SK-N-SH treated with all-trans-retinoic acid at 6 μM for 48 hours (cell line): ENCODE measurements around the gene ICAM5.

Experiments used
- ATAC-seq: fragments of 200-7000 bp; cut with Tn5 transposase; 3 replicates; pipeline ENCODE4 v1.9.1; 2020; ENCODE audit warnings: mild to moderate bottlenecking, moderate library complexity
- ARNTL ChIP-seq: fragments of 450-650 bp; formaldehyde crosslinking; IDR thresholded peaks from 2 replicates; pipeline ENCODE4 v1.5.0; 2020; ENCODE audit warnings: low read depth, mild to moderate bottlenecking, moderate library complexity, borderline replicate concordance
- CREB5 ChIP-seq: fragments of 250-450 bp; sonication (Bioruptor Pico); IDR thresholded peaks from 2 replicates; pipeline ENCODE4 v1.5.1; 2020; ENCODE audit warnings: low read depth, mild to moderate bottlenecking, moderate library complexity
- CSDC2 ChIP-seq: fragments of 250-450 bp; sonication (Bioruptor Pico); IDR thresholded peaks from 2 replicates; pipeline ENCODE4 v1.5.0; 2020; ENCODE audit warnings: mild to moderate bottlenecking, moderate library complexity
- CSRNP3 ChIP-seq: fragments of 250-450 bp; sonication (Bioruptor Pico); IDR thresholded peaks from 2 replicates; pipeline ENCODE4 v1.5.1; 2021; ENCODE audit warnings: mild to moderate bottlenecking, moderate library complexity
- ESRRG ChIP-seq: fragments of 250-450 bp; sonication (Bioruptor Pico); IDR thresholded peaks from 2 replicates; pipeline ENCODE4 v1.6.1; 2021; ENCODE audit warnings: mild to moderate bottlenecking
- GLIS3 ChIP-seq: fragments of 250-450 bp; sonication (Bioruptor Pico); IDR thresholded peaks from 2 replicates; pipeline ENCODE4 v1.5.0; 2020; ENCODE audit warnings: mild to moderate bottlenecking, moderate library complexity
- ISL1 ChIP-seq: fragments of 250-450 bp; sonication (Bioruptor Pico); IDR thresholded peaks from 2 replicates; pipeline ENCODE4 v2.1.2; 2022; ENCODE audit warnings: mild to moderate bottlenecking, moderate library complexity
- PATZ1 ChIP-seq: fragments of 250-450 bp; sonication (Bioruptor Pico); IDR thresholded peaks from 2 replicates; pipeline ENCODE4 v1.8.0; 2020; ENCODE audit warnings: mild to moderate bottlenecking, moderate library complexity, borderline replicate concordance
- POU6F1 ChIP-seq: fragments of 250-450 bp; sonication (Bioruptor Pico); IDR thresholded peaks from 2 replicates; pipeline ENCODE4 v1.8.0; 2021; ENCODE audit warnings: low read depth, mild to moderate bottlenecking, moderate library complexity, borderline replicate concordance
- PPARA ChIP-seq: fragments of 250-450 bp; sonication (Bioruptor Pico); IDR thresholded peaks from 2 replicates; pipeline ENCODE4 v1.5.0; 2020; ENCODE audit warnings: mild to moderate bottlenecking, borderline replicate concordance
- RARB ChIP-seq: fragments of 250-450 bp; sonication (Bioruptor Pico); IDR thresholded peaks from 2 replicates; pipeline ENCODE4 v1.8.0; 2021; ENCODE audit warnings: mild to moderate bottlenecking, moderate library complexity
- SNAI2 ChIP-seq: fragments of 250-450 bp; sonication (Bioruptor Pico); IDR thresholded peaks from 2 replicates; pipeline ENCODE4 v1.5.0; 2020; ENCODE audit warnings: mild to moderate bottlenecking, moderate library complexity
- TCF4 ChIP-seq: fragments of 250-450 bp; sonication (Bioruptor Pico); IDR thresholded peaks from 2 replicates; pipeline ENCODE4 v1.8.0; 2021; ENCODE audit warnings: mild to moderate bottlenecking, moderate library complexity, borderline replicate concordance
- TOX ChIP-seq: fragments of 250-450 bp; sonication (Bioruptor Pico); IDR thresholded peaks from 2 replicates; pipeline ENCODE4 v1.8.0; 2021; ENCODE audit warnings: mild to moderate bottlenecking, moderate library complexity, borderline replicate concordance
- TSHZ2 ChIP-seq: fragments of 250-450 bp; sonication (Bioruptor Pico); IDR thresholded peaks from 2 replicates; pipeline ENCODE4 v1.5.0; 2020; ENCODE audit warnings: mild to moderate bottlenecking, moderate library complexity
- ZFP3 ChIP-seq: fragments of 250-450 bp; sonication (Bioruptor Pico); IDR thresholded peaks from 2 replicates; pipeline ENCODE4 v1.5.0; 2020; ENCODE audit warnings: mild to moderate bottlenecking, moderate library complexity
- ZFP30 ChIP-seq: fragments of 450-650 bp; formaldehyde crosslinking; IDR thresholded peaks from 2 replicates; pipeline ENCODE4 v1.5.0; 2022; ENCODE audit warnings: mild to moderate bottlenecking, moderate library complexity
- ZNF565 ChIP-seq: fragments of 450-650 bp; formaldehyde crosslinking; conservative IDR thresholded peaks from 2 replicates; pipeline ENCODE4 v1.5.0; 2020; ENCODE audit warnings: low read depth, mild to moderate bottlenecking, moderate library complexity
- ZNF70 ChIP-seq: fragments of 450-650 bp; formaldehyde crosslinking; IDR thresholded peaks from 2 replicates; pipeline ENCODE4 v1.5.0; 2020; ENCODE audit warnings: mild to moderate bottlenecking, moderate library complexity
- ZNF8 ChIP-seq: fragments of 450-650 bp; formaldehyde crosslinking; IDR thresholded peaks from 2 replicates; pipeline ENCODE4 v1.5.0; 2020; ENCODE audit warnings: mild to moderate bottlenecking, moderate library complexity

The ICAM5 gene

GRCh38 chr19:10317857-10318462 is 28.2 kb downstream of the ICAM5 start:
- no peak for ATAC-seq

GRCh38 chr19:10318807-10319682 is 29.3 kb downstream of the ICAM5 start:
- no peak for ATAC-seq
- TF ChIP-seq ZNF565 (CRISPR knock-in tag) (no peak), ZNF70 (no peak), TSHZ2 (CRISPR knock-in tag) (no peak), GLIS3 (CRISPR knock-in tag) (no peak), RARB (CRISPR knock-in tag) (no peak), TCF4 (CRISPR knock-in tag) (no peak), ISL1 (CRISPR knock-in tag) (no peak), SNAI2 (CRISPR knock-in tag) (no peak), ZFP30 (CRISPR knock-in tag) (no peak), ARNTL (CRISPR knock-in tag) (no peak), TOX (CRISPR knock-in tag) (no peak), ZNF8 (CRISPR knock-in tag) (no peak), PPARA (CRISPR knock-in tag) (no peak), CSDC2 (CRISPR knock-in tag) (no peak), ZFP3 (CRISPR knock-in tag) (no peak), PATZ1 (CRISPR knock-in tag) (no peak), CREB5 (no peak), CSRNP3 (CRISPR knock-in tag) (no peak)
- TF ChIP-seq, all 23 proteins: peak for 0

More at GRCh38 chr19:10317857-10318462, 28.2 kb downstream of the ICAM5 start:
- no peak for TF ChIP-seq ESRRG (CRISPR knock-in tag)
- TF ChIP-seq POU6F1 (CRISPR knock-in tag), result no peak
- TF ChIP-seq, all 23 proteins: peak for 0
